A549 treated with AZD9567 at 1 μM for 4 hours (cell line): ENCODE results near the gene SLC30A10. TPM values are rescaled to one million over a fixed set of nuclear protein-coding genes. Genes with fewer than 3 reads are reported as not detected.

Source experiments
- total RNA-seq: library from RNA; stranded (reverse); fragments of 200-300 nt; extraction: Qiagen RNA extraction; gene quantifications from 5 replicates; pipeline ENCODE4 v1.2.3, GENCODE V29; 2022; ENCODE audit not compliant: insufficient read depth

SLC30A10 gene
- total RNA-seq, result 0.03 to 0.08 TPM (median 0.06 TPM) in 4 of 5 replicates, not detected in the other

DNA sequence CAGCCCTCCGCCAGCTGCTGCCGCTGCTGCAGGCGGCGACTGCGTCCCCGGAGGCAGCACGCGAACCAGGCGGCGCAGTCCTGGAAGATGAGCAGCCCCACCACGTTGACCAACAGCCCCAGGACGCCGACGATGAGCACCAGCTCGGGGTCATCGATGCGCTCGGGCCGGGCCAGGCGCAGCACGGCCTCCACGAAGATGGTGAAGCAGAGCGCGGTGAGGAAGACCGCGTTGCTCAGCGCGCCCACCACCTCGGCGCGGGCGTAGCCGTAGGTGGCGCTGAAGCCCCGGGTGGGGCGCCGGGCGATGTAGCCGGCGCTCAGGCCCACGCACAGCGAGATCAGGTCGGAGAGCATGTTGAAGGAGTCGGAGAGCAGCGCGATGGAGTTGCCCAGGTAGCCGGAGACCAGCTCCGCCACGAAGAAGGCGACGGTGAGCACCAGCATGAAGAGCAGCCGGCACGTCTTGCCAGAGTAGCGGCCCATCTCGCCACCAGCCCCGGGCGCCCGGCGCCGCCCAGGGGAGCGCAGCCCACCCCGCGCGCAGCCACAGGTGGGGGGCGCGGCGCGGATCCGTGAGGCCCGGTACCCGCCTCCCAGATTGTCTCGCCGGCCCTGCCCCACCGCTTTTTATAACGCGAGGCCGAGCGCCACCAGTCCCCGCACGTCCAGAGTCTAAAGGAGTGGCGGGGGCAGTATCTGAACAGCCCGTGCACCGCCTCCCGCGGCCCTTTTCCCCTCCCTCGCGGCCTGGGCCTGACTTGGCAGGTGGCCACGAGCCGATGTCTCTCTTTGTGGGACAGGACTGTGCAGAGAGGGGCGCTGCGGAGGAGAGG, at the start of gene SLC30A10:
Gene SLC30A10 (minus strand): TSS at position 602 of the 835 bp plus-strand sequence. CDS start 117 bp downstream, at position 485.

Other genes with a start within 250 kb of the SLC30A10 start
- 65.0 to 94.7 TPM (median 69.5 TPM) in 5 replicates for gene EPRS1, start 117.9 kb upstream of the SLC30A10 start, total RNA-seq
- 15.3 to 28.9 TPM (median 15.7 TPM) in 5 replicates for gene BPNT1, start 161.2 kb upstream of the SLC30A10 start, total RNA-seq
- gene IARS2, start 165.6 kb upstream of the SLC30A10 start, total RNA-seq, result 94.3 to 114 TPM (median 104 TPM) in 5 replicates